ENCODE data around the gene SLK.

Gene SLK

DNA sequence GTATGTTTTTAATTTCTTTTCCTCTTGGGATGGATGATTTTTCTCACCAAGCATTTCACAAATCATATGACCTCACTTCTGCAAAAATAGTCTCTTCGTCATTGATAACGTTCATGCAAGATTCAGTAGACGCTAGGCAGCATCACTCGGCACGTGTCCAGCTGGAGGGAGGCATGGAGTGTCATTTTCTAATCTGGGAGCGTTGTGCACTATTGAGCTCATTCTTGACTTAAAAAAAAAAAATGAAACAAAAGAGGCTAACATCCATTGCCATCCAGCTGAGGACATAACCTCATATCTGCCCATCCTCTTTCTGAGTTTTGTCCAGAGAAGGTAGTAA is 62.6 kb downstream of the SLK start:
- Histone ChIP-seq H3K36me3 (ENCODE audit: insufficient read depth, low read length) (peaks cover 28% of the 10 kb centered on the region), H3K9me2 (replicated peaks; ENCODE audit: low read depth, low read length) (no peaks in the 10 kb centered on the region), H3K27me3 (ENCODE audit: insufficient read depth, low read length, poor library complexity, severe bottlenecking) (no peaks in the 10 kb centered on the region), H4K20me1 (ENCODE audit: insufficient read depth, low read length, poor library complexity, severe bottlenecking) (no peaks in the 10 kb centered on the region), H2AFZ (ENCODE audit: low read length) (no peak overlapping the region), H3K4me2 (ENCODE audit: low read depth, low read length, poor library complexity, severe bottlenecking) (no peak overlapping the region), H3K79me2 (ENCODE audit: insufficient read depth, low read length) (no peaks in the 10 kb centered on the region), H3K4me1 (ENCODE audit: insufficient read depth, low read length, poor library complexity, severe bottlenecking) (no peaks in the 10 kb centered on the region), H3K4me3 (ENCODE audit: low read length, poor library complexity, severe bottlenecking) (no peak overlapping the region), H3K9me3 (ENCODE audit: insufficient read depth, low read depth, low read length) (no peaks in the 10 kb centered on the region), H3F3A (ENCODE audit: low read depth) (no peaks in the 10 kb centered on the region), H3K9ac (ENCODE audit: low read depth, low read length, poor library complexity, severe bottlenecking) (no peak overlapping the region)
- no peak for TF ChIP-seq EZH2phosphoT487 (IDR thresholded peaks at IDR 0.05; ENCODE audit: borderline replicate concordance)
- TF ChIP-seq, protein P1, sequence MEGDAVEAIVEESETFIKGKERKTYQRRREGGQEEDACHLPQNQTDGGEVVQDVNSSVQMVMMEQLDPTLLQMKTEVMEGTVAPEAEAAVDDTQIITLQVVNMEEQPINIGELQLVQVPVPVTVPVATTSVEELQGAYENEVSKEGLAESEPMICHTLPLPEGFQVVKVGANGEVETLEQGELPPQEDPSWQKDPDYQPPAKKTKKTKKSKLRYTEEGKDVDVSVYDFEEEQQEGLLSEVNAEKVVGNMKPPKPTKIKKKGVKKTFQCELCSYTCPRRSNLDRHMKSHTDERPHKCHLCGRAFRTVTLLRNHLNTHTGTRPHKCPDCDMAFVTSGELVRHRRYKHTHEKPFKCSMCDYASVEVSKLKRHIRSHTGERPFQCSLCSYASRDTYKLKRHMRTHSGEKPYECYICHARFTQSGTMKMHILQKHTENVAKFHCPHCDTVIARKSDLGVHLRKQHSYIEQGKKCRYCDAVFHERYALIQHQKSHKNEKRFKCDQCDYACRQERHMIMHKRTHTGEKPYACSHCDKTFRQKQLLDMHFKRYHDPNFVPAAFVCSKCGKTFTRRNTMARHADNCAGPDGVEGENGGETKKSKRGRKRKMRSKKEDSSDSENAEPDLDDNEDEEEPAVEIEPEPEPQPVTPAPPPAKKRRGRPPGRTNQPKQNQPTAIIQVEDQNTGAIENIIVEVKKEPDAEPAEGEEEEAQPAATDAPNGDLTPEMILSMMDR (conservative IDR thresholded peaks at IDR 0.05; ENCODE audit: low read length), result no peak

DNA sequence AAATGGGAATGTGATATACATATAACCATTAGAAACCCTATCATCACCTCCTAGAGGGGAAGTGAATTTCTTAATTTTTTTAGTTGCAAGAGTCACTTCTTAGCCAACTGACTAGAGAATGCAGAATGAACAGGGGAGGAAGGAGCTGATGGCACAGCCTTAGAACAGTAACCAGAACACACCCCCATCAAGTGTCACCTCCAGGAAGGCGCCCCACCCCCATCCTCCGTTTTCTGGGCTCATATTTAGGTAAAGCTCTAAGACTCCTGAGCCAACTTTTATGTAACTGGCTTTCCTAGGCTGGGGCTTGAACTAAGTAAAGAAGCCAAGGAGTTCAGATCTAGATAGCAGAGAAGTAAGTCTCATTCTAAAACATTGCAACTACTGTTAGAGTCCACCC is 64.7 kb downstream of the SLK start:
- no peaks in the 10 kb centered on the region for H3K9me3 ChIP-seq (ENCODE audit: insufficient read depth, low read depth, low read length)
- no peak for TF ChIP-seq EZH2phosphoT487 (IDR thresholded peaks at IDR 0.05; ENCODE audit: borderline replicate concordance)
- TF ChIP-seq, protein P1 (conservative IDR thresholded peaks at IDR 0.05; ENCODE audit: low read length), result no peak
- H3K4me3 ChIP-seq (ENCODE audit: low read length, poor library complexity, severe bottlenecking), result no peak overlapping the region
- peaks cover 12% of the 10 kb centered on the region; the same call in 1 of the 2 replicates for H3K36me3 ChIP-seq (ENCODE audit: insufficient read depth, low read length)
- H3K79me2 ChIP-seq (ENCODE audit: insufficient read depth, low read length), result no peaks in the 10 kb centered on the region
- no peak overlapping the region for H2AFZ ChIP-seq (ENCODE audit: low read length)
- H3K9ac ChIP-seq (ENCODE audit: low read depth, low read length, poor library complexity, severe bottlenecking), result no peak overlapping the region
- no peaks in the 10 kb centered on the region for H3K4me1 ChIP-seq (ENCODE audit: insufficient read depth, low read length, poor library complexity, severe bottlenecking)
- no peaks in the 10 kb centered on the region for H3F3A ChIP-seq (ENCODE audit: low read depth)
- no peak overlapping the region for H3K4me2 ChIP-seq (ENCODE audit: low read depth, low read length, poor library complexity, severe bottlenecking)
- no peaks in the 10 kb centered on the region for H3K9me2 ChIP-seq (replicated peaks; ENCODE audit: low read depth, low read length)
- H3K27me3 ChIP-seq (ENCODE audit: insufficient read depth, low read length, poor library complexity, severe bottlenecking), result no peaks in the 10 kb centered on the region
- H4K20me1 ChIP-seq (ENCODE audit: insufficient read depth, low read length, poor library complexity, severe bottlenecking), result no peaks in the 10 kb centered on the region

DNA sequence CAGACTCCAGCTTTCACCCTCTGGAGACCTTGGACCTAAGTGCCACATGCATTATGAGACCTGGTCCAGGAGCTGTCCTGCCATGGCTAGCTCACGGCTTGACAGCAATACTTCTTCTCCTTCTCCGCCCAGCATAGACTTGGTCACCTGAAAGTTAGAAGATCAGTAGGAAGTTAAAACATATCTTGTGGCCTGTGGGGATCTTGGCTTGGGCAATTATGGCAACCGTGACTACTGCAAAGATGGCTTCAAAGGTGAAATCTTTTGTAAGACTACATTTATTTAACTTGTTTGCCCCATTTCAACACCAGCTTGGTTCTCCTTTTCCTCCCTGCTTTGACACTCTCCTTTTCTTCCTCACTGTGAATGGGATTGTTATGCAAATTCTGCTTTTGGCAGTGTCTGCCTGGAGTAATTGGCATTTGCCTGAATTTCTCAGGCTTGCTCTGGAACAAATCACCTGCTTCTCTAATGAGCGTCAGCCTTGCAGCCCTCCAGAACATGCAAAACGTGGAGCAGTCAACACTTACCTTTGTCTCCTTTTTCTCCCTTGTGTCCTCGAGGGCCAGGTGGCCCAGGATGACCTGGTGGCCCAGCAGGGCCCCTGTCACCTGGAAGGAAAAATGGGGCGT is 65.3 kb downstream of the SLK start:
- no peak for TF ChIP-seq EZH2phosphoT487 (IDR thresholded peaks at IDR 0.05; ENCODE audit: borderline replicate concordance)
- TF ChIP-seq, protein P1 (conservative IDR thresholded peaks at IDR 0.05; ENCODE audit: low read length), result no peak
- H3K9me2 ChIP-seq (replicated peaks; ENCODE audit: low read depth, low read length), result no peaks in the 10 kb centered on the region
- no peaks in the 10 kb centered on the region for H3K9me3 ChIP-seq (ENCODE audit: insufficient read depth, low read depth, low read length)

More for the DNA sequence above, 65.3 kb downstream of the SLK start:
- no peaks in the 10 kb centered on the region for H4K20me1 ChIP-seq (ENCODE audit: insufficient read depth, low read length, poor library complexity, severe bottlenecking)
- no peak overlapping the region for H3K9ac ChIP-seq (ENCODE audit: low read depth, low read length, poor library complexity, severe bottlenecking)
- H3K4me1 ChIP-seq (ENCODE audit: insufficient read depth, low read length, poor library complexity, severe bottlenecking), result no peaks in the 10 kb centered on the region
- H3F3A ChIP-seq (ENCODE audit: low read depth), result no peaks in the 10 kb centered on the region
- H2AFZ ChIP-seq (ENCODE audit: low read length), result no peak overlapping the region
- H3K4me2 ChIP-seq (ENCODE audit: low read depth, low read length, poor library complexity, severe bottlenecking), result no peak overlapping the region
- no peaks in the 10 kb centered on the region for H3K27me3 ChIP-seq (ENCODE audit: insufficient read depth, low read length, poor library complexity, severe bottlenecking)
- H3K79me2 ChIP-seq (ENCODE audit: insufficient read depth, low read length), result no peaks in the 10 kb centered on the region
- H3K36me3 ChIP-seq (ENCODE audit: insufficient read depth, low read length), result peaks cover 12% of the 10 kb centered on the region; the same call in 1 of the 2 replicates
- H3K4me3 ChIP-seq (ENCODE audit: low read length, poor library complexity, severe bottlenecking), result no peak overlapping the region
